NCI-H2196 (cell line): ENCODE measurements around the gene CT47B1.
"Not testable (repeated sequence)": the region's sequence is repeated elsewhere in the genome, so short reads cannot be mapped to it uniquely, and the experiment has no call there.

Experiments used
- DNase-seq: peaks from one replicate; lab custom pipeline; 2025; ENCODE audit not compliant: unreplicated experiment; lab: John Stamatoyannopoulos, UW

Gene CT47B1

GRCh38 chrX:120875766-120876165 is at the start of gene CT47B1:
CT47B1 (minus strand) TSS chrX:120875866; CDS start chrX:120875670, 196 bp downstream.
- DNase-seq = not testable (repeated sequence)

DNA sequence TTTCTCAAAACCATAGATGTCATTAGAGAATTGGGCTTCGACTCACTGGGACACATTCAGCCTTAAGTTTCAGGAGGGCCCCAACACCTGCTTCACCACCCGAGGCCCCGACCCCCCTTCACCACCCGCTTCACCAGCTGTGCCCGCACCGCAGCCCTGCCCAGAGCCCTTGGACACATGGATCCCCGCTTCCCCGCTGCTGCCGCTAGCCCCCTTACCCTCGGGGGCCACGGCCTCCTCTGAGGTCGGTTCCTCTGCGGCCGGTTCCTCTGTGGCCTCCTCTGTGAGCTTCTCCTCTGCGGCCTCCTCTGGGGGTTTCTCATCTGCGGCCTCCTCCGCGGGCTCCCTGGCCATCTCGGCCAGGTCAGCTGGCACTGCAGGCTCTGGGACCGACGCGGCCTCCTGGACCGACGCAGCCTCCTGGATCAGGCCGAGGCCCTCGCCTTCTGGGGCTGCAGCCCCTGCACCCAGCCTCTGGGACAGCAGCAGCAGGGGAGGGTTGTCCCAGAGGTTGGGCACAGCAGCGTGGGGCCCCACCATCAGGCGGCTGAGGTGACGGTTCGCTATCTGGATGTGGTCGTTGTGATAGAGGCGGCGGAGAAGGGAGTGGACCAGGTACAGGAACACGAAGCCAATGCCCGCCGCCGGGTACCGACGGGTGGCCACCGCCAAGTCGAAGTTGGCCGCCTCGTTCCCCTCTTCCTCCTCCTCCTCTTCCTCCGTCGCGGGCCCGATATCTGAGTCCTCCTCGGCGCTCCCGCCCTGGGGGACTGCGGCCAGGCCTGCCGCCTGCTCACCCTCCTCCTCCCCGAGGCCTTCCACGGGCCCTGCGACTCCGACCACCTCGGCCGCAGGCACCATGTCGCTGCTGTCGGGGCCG is 748 bp downstream of the CT47B1 start:
- DNase-seq = no peak

DNA sequence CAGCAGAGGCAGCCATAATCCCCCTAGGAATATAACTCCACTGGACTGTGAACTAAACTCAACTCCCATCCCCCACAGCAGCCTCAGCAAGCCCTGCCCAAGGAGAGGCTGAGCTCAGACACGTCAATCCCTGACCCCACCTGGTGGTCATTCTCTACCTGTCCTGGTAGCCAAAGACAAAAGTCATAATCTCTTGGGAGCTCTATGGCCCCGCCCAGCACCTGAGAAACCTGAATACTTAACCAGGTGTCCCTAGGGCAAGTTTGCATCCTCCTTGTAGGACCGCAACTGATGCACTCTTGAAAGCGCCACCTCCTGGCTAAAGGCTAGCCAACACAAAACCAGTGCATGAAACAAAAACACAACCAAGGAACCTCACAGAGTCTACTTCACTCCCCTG is 18.4 kb downstream of the CT47B1 start:
- DNase-seq = no peak

DNA sequence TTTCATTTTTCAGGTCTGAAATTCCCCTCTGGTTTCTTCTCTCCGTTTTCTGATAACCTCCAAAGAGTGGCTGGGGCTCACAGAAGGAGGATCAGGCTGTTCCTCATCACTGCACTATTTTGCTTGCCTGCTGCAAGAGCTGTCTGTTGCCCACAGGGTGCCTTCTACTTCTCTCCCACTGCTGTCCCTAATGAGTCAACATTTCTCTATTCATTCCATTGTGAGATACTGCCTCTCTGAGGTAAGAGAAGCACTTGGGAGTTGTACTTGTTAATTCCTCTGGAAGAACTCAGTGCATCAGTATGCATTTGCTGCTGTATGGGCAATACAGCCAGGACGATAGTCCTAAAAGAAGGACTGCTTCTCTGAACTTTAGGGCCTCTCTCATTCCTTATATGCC is 34.8 kb downstream of the CT47B1 start:
- DNase-seq = no peak

- no peak for DNase-seq
Measured at GRCh38 chrX:120839491-120839890, 36.2 kb downstream of the CT47B1 start.

DNA sequence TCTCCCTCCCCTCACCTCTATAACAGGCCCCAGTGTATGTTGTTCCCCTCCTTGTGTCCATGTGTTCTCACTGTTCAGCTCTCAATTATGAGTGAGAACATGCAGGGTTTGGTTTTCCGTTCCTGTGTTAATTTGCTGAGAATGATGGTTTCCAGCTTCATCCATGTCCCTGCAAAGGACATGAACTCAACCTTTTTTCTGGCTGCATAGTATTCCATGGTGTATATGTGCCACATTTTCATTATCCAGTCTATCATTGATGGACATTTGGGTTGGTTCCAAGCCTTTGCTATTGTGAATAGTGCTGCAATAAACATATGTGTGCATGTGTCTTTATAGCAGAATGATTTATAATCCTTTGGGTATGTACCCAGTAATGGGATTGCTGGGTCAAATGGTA is 48.5 kb downstream of the CT47B1 start:
- DNase-seq = not testable (repeated sequence)

DNA sequence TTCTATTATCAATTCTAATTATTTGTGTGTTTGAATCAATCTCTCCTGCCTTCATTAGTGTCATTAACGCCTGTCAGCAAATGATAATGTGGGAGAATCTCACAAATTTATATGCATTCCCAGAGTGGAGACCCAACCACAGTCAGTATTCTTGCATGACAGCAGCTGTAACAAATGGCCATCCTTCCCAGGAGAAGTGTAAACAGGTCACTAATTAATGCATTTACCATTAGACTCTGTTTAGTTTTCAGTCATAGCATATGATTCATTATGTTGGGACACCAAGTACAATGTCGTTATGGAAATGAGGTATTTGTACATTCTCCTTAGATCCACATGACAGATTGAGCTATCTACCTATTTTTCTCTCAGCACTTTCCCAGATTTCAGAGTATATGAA is 50.5 kb downstream of the CT47B1 start:
- DNase-seq = no peak

DNA sequence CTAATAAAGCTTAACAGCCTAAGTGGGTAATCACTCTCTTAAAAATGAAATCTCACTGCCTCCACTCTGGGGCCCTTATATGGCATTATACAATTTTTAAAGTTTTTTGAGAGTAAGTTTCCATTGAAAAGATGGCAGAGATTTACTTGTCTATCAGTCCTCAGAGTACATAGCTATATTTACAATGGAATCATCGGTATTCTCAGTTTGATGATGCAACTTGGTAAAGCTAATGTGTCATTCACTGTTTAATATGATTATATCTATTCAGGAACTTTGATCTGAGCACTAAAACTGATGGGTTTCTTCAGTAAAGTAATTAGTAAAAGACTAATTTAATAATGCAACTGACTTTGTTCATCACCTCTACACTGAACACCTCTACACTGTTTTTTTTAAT is 51.6 kb downstream of the CT47B1 start:
- no peak for DNase-seq

GRCh38 chrX:120823556-120823955 is 52.1 kb downstream of the CT47B1 start:
- no peak for DNase-seq
